ENCODE measurements around the gene CHERP. TPM values are rescaled to one million over a fixed set of nuclear protein-coding genes. Genes with fewer than 3 reads are reported as not detected.
"Not testable (repeated sequence)": the region's sequence is repeated elsewhere in the genome, so short reads cannot be mapped to it uniquely, and the experiment has no call there.

CHERP gene
- total RNA-seq, 1 experiment from 2014 or later: 3.1 TPM

DNA sequence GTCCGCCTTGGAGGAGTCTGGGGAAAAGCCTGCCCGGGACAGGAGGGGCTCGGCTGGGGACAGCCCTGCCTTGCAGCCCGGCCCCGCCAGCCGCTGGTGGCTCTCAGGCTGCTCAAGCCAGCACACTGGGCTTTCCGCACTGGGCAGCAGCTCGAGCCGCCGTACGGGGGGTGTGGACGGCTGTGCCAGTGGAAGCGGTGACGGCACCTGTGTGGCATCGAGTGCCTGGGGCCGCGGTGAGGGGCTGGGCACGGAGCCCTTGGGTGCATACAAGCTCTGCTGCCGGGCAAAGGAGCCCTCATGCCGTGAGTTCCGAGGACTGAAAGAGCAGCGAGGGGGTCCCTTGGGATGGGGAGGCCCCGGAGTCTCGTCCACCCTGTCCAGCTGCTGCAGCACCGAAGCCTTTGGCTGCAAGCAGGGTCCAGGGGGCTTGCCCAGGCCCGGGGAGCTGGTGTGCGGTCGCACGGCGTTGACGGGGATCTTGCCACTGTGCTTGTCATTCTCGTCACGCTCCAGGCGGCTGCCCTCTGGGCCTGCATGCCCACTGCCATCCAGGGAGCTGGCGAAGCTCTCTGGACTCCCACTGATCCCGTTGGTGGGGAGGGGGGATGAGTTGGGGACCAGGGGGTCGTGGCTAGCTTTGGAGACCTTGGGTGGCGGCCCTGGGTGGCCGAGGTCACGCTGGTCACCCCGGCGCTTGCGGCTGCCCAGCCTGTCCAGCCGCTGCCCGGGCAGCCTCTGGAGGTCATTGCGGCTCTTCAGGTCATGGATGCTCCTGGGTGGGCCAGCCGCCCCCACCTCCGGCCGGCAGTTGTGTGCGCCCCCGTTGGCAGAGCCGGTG, 34.7 kb upstream of the CHERP start:
- no peak for DNase-seq (ENCODE audit: low read depth)

- DNase-seq (ENCODE audit: low read depth): no peak
These were observed 33.8 kb upstream of the CHERP start for GRCh38 chr19:16575861-16576689.

DNA sequence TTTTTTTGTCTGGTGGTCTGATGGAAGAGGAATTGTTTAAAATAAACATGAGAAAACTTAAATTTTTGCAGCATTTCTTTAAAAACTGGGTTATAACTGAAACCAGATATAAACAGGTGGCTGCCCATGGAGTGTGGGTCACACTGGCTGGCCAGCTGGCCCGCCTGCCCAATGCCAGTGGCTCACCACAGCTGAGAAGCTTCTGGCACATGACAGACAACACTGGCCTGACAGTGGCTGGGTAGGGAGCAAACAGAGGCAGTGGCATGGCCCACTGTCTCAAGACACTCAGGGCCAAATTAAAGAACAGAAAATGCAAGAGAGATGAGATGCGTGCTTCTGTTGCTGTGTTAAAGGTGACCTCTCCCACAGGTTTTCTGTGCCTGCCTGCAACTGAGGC, 33.0 kb upstream of the CHERP start:
- no peak for DNase-seq (ENCODE audit: low read depth)

- no peak for DNase-seq (ENCODE audit: low read depth)
These were observed 31.7 kb upstream of the CHERP start for GRCh38 chr19:16573925-16574324.

GRCh38 chr19:16573296-16573695, 31.1 kb upstream of the CHERP start:
- DNase-seq (ENCODE audit: low read depth): no peak

DNA sequence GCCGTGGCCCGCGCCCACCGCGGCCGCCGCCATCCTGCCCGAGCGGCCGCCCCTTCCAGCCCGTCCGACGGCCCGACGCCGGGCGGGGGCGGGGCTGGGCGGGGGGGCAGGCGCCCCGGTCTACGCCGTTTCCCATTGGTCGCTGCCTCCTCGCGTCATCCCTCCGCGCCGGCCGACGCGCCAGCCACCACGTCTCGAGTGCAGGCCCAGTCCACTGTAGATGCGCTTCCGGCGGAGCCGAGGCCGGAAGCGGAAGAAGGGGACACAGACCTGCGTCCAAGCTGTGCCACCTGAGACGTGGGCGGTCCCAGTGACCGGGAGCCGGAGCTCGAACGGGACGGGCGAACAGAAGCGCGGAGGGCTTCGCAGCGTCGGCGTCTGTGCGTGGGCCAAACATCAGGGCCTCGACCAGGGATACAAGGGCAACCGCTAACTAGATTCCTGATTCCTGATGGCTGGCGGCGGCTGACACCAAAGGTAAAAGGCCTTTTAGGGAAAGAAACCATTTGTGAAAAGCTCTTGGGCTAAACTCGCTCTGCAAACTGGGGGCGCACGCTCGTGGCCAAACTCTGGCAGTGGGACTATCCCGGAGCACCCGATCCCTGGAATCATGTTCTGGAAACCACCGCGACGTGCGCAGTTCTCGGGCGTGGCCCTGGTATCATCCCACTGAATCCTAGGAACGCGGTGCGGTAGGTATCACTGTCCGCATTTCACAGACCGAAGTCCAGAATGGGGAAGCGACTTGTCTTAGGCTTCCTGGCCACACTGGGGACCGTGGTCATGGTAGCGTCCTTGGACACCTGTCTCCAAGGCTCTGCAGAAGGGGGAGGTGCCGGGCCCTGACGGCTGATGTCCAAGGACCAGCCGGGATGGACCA, 30.3 kb upstream of the CHERP start, which contains the start of gene SLC35E1:
Gene SLC35E1, minus strand, starts transcription at position 84 of the 880 bp plus-strand sequence. Its CDS starts 51 bp downstream, at position 33.
- DNase-seq (ENCODE audit: low read depth): peak; percentile 94

GRCh38 chr19:16571822-16572331, 29.6 kb upstream of the CHERP start:
- DNase-seq (ENCODE audit: low read depth): no peak

- peak; percentile 47 for DNase-seq (ENCODE audit: low read depth)
These were observed 29.0 kb upstream of the CHERP start for GRCh38 chr19:16571283-16571682.

GRCh38 chr19:16569609-16570320, 27.5 kb upstream of the CHERP start:
- no peak for DNase-seq (ENCODE audit: low read depth)

DNA sequence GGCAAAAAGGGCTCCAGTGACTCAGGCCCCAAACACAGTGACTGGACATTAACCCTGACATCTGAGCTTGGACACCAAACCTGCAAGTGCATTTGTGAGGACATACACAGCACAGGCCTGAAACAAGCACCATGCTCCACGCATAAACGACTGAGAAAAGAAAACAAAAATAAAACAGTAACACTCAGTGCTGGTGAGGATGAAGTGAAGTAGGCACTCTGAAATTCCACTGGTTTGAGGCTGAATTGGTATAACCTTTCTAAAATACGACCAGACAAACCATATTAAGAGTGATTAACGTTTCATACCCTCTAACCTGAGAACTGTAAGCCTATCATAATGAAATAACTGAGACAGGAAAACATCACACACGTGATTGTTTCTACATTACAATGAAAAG, 24.5 kb upstream of the CHERP start:
- no peak for DNase-seq (ENCODE audit: low read depth)

- DNase-seq (ENCODE audit: low read depth): no peak
These were observed 23.9 kb upstream of the CHERP start for GRCh38 chr19:16566161-16566560.

- no peak for DNase-seq (ENCODE audit: low read depth)
These were observed 22.6 kb upstream of the CHERP start for GRCh38 chr19:16564842-16565241.

DNA sequence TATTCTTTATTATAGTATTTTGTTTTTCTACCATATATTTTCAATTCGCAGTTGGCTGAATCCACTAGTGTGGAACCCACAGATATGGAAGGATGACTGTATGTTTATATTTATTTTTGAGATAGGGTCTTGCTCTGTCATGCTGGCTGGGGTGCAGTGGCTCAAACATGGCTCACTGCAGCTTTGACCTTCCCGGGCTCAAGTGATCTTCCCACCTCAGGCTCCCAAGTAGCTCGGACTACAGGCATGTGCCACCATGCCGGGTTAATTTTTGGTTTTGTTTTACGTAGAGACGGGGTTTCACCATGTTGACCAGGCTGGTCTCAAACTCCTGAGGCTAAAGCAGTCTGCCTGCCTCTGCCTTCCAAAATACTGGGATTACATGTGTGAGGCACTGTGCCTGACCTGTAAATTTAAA, 20.4 kb upstream of the CHERP start:
- DNase-seq (ENCODE audit: low read depth): no peak

DNA sequence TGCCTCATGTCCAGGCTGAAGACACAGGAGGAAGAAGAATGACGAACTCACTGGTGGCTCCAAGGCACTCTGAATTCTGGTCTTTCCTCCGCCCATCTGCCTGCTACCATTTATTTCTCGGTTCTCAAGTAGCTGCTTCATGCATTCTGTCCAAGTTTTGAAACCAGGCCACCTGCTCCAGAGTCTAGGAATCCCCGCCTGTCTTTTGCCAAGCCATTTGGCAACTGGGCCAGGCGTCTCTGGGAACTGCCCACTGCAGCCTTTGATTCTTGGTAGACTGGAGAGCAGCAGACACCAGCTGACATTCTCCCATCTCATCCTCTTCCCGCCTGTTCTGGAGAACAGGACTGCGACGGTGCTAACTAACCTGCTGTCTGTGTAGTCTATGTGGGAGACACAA, 19.1 kb upstream of the CHERP start:
- DNase-seq (ENCODE audit: low read depth): no peak

- no peak for DNase-seq (ENCODE audit: low read depth)
These were observed 17.6 kb upstream of the CHERP start for GRCh38 chr19:16559780-16560276.

DNA sequence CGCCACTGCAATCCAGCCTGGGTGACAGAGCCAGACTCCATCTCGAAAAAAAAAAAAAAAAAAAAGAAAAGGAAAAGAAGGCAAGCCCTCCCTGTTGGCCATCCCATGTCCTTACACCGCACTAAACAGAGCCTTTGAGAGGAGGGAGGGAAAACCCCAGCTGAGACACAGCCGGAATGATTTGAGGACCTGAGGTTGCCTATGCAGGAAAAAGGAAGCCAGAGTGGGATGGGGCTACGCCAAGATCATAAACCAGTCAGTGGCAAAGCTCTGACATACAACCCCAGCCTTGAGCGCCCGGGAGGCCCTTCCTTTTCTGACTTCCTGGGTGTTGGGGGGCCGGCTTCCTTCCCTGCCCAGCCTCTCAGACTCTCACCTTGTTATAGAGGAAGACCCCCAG, 12.5 kb upstream of the CHERP start:
- DNase-seq (ENCODE audit: low read depth): no peak

DNA sequence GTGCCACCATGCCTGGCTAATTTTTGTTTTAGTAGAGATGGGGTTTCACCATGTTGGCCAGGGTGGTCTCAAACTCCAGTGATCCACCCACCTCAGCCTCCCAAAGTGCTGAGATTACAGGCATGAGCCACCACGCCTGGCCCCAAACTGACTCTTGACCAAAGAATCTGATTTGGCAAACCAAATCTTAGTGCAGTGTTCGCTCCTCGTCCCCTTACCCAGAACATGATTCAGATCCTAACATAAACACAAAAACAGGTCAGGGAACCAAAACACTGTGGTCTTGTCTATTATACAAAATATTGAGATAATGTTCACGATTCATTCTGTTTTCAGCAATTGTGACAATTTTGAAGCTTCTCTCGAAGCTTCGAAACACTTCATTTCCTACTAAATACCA, 9.7 kb upstream of the CHERP start:
- DNase-seq (ENCODE audit: low read depth): not testable (repeated sequence)

DNA sequence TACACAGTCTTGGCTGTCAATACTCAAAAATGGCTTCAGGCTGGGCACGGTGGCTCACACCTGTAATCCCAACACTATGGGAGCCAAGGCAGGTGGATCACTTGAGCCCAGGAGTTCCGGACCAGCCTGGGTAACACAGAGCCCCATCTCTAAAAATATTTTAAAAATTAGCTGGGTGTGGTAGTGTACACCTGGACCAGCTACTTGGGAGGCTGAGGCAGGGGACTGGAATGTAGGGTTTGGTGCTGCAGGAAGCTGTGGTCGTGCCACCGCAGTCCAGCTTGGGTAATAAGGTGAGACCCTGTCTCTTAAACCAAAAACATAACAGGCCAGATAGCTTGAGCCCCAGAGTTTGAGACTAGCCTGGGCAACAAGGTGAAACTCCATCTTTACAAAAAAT, 6.7 kb upstream of the CHERP start:
- DNase-seq (ENCODE audit: low read depth): no peak

GRCh38 chr19:16544473-16545231, 2.4 kb upstream of the CHERP start:
- DNase-seq (ENCODE audit: low read depth): no peak

DNA sequence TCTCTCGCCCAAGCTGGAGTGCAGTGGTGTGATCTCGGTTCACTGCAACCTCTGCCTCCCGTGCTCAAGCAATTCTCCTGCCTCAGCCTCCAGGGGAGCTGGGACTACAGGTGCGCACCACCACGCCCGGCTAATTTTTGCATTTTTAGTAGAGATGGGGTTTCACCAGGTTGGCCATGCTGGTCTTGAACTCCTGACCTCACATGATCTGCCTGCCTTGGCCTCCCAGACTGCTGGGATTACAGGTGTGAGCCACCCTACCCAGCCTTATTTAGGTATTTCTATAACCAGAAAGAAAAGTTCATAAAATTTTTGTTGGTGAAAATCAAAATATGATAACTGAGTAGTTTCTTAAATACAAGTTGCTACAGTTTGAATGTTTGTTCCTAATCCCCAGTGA, 1.5 kb upstream of the CHERP start:
- DNase-seq (ENCODE audit: low read depth): not testable (repeated sequence)

Measured in RPMI7951 (cell line).